ENCODE results near the gene PRXL2B. TPM values are rescaled to one million over a fixed set of nuclear protein-coding genes. Genes with fewer than 3 reads are reported as not detected.

The PRXL2B gene
- total RNA-seq, 2 donors from 2014 or later = 6.4 to 6.8 TPM

GRCh38 chr1:2631136-2632050, 44.8 kb downstream of the PRXL2B start:
- DNase-seq (ENCODE audit: low spot score) = no peak

GRCh38 chr1:2632051-2632430, 45.5 kb downstream of the PRXL2B start:
- peaks cover 6 to 8% of the 10 kb centered on the region in 2 donors for H3K27me3 ChIP-seq
- DNase-seq (ENCODE audit: low spot score) = no peak
- H3K9me3 ChIP-seq = peaks cover 0 to 8% of the 10 kb centered on the region in 2 donors

More at GRCh38 chr1:2631136-2632050, 44.8 kb downstream of the PRXL2B start:
- Histone ChIP-seq H3K4me1 (peaks cover 0 to 18% of the 10 kb centered on the region in 2 donors), H3K4me3 (no peak overlapping the region), H3K9me3 (peaks cover 0 to 2% of the 10 kb centered on the region in 2 donors), H3K27ac (no peak overlapping the region), H3K36me3 (no peaks in the 10 kb centered on the region), H3K27me3 (peaks cover 6 to 8% of the 10 kb centered on the region in 2 donors)
- TF ChIP-seq CTCF (IDR thresholded peaks at IDR 0.05) = no peak

GRCh38 chr1:2632561-2633361, 46.2 kb downstream of the PRXL2B start, which contains the start of gene MMEL1:
TSS of gene MMEL1 (minus strand) at chr1:2633016. CDS start at chr1:2629484, 3,532 bp downstream.
- H3K36me3 ChIP-seq = no peaks in the 10 kb centered on the region
- peaks cover 0 to 18% of the 10 kb centered on the region in 2 donors for H3K4me1 ChIP-seq
- peaks cover 4 to 8% of the 10 kb centered on the region in 2 donors for H3K27me3 ChIP-seq
- no peak for TF ChIP-seq CTCF (IDR thresholded peaks at IDR 0.05)
- H3K27ac ChIP-seq = no peak within 1 kb of the TSS
- peaks cover 0 to 9% of the 10 kb centered on the region in 2 donors for H3K9me3 ChIP-seq
- DNase-seq (ENCODE audit: low spot score) = no peak
- no peak within 1 kb of the TSS for H3K4me3 ChIP-seq

More at GRCh38 chr1:2632051-2632430, 45.5 kb downstream of the PRXL2B start:
- no peak overlapping the region for H3K4me3 ChIP-seq
- no peak overlapping the region for H3K27ac ChIP-seq
- TF ChIP-seq CTCF (IDR thresholded peaks at IDR 0.05) = no peak
- peaks cover 0 to 18% of the 10 kb centered on the region in 2 donors for H3K4me1 ChIP-seq
- no peaks in the 10 kb centered on the region for H3K36me3 ChIP-seq

- Histone ChIP-seq H3K4me1 (peaks cover 0 to 15% of the 10 kb centered on the region in 2 donors), H3K36me3 (no peaks in the 10 kb centered on the region), H3K4me3 (no peak overlapping the region), H3K9me3 (peaks cover 0 to 9% of the 10 kb centered on the region in 2 donors), H3K27me3 (peaks cover 0 to 4% of the 10 kb centered on the region in 2 donors), H3K27ac (no peak overlapping the region)
- no peak for DNase-seq (ENCODE audit: low spot score)
- no peak for TF ChIP-seq CTCF (IDR thresholded peaks at IDR 0.05)
These were observed 46.9 kb downstream of the PRXL2B start for GRCh38 chr1:2633366-2633935.

GRCh38 chr1:2633936-2634491, 47.4 kb downstream of the PRXL2B start:
- H3K4me3 ChIP-seq = no peak overlapping the region
- H3K27me3 ChIP-seq = no peaks in the 10 kb centered on the region
- no peak for DNase-seq (ENCODE audit: low spot score)
- H3K4me1 ChIP-seq = peaks cover 0 to 9% of the 10 kb centered on the region in 2 donors
- no peaks in the 10 kb centered on the region for H3K36me3 ChIP-seq
- TF ChIP-seq CTCF (IDR thresholded peaks at IDR 0.05) = no peak
- H3K9me3 ChIP-seq = peaks cover 0 to 9% of the 10 kb centered on the region in 2 donors
- H3K27ac ChIP-seq = no peak overlapping the region
